GM12891 (cell line): ENCODE results near the gene BRCA2.

Experiments
- POLR2A ChIP-seq: IDR thresholded peaks from 2 replicates; pipeline ENCODE4 v1.6.1; 2011; ENCODE audit warnings: low read depth, low read length, control low read depth
- POLR2AphosphoS5 ChIP-seq: IDR thresholded peaks from 2 replicates; pipeline ENCODE4 v1.6.1; 2011; ENCODE audit warnings: low read depth, low read length, control low read depth
- SPI1 ChIP-seq: IDR thresholded peaks from 2 replicates; pipeline ENCODE4 v1.6.1; 2011; ENCODE audit warnings: low read depth, low read length, control low read depth
- TAF1 ChIP-seq: IDR thresholded peaks from 2 replicates; pipeline ENCODE4 v1.6.1; 2011; ENCODE audit warnings: low read depth, low read length, control low read depth

GRCh38 chr13:32272021-32272683 lies 43.2 kb upstream of the BRCA2 start:
- no peak for TF ChIP-seq POLR2A
- TF ChIP-seq POLR2AphosphoS5, result no peak
- no peak for TF ChIP-seq TAF1
- TF ChIP-seq SPI1, result no peak
